Activated naive CD4-positive, alpha-beta T cell treated with anti-CD3 and anti-CD28 coated beads, Interleukin-2, amount 50 U/mL, for 72 hours (primary cell): ENCODE results near the gene DBT. TPM values are rescaled to one million over a fixed set of nuclear protein-coding genes. Genes with fewer than 3 reads are reported as not detected.
"Not testable (repeated sequence)": the region's sequence is repeated elsewhere in the genome, so short reads cannot be mapped to it uniquely, and the experiment has no call there.

Source experiments
- ATAC-seq, 2 donors: fragments of 150-1000 bp; cut with Tn5 transposase; 2 replicates each; pipeline ENCODE4 v1.10.0; 2021; ENCODE audit warnings: mild to moderate bottlenecking in 2 of 2, moderate library complexity in 2 of 2
- DNase-seq, 2 donors: peaks; one replicate each; pipeline ENCODE4 v3.0.0; 2021 to 2022; ENCODE audit warnings: low spot score in 2 of 2
- H3K27ac Mint-ChIP-seq, 2 donors: one replicate each; pipeline ENCODE4 v1.8.0; 2022; ENCODE audit warnings: mild to moderate bottlenecking in 2 of 2, mixed read lengths in 2 of 2
- H3K36me3 Mint-ChIP-seq, 2 donors: one replicate each; pipeline ENCODE4 v1.8.0; 2022; ENCODE audit warnings: mixed read lengths in 2 of 2
- H3K9me3 Mint-ChIP-seq, 2 donors: one replicate each; pipeline ENCODE4 v1.8.0; 2022; ENCODE audit warnings: mixed read lengths in 2 of 2
- total RNA-seq, 2 donors: library from RNA; stranded (reverse); gene quantifications; one replicate each; pipeline ENCODE4 v1.2.3, GENCODE V29; 2022

DBT gene
- 10 to 100 TPM; 14.6 to 17.7 TPM for total RNA-seq

- no peaks in the 10 kb centered on the region for H3K36me3 Mint-ChIP-seq
- DNase-seq (peak; percentile 88 to 94), ATAC-seq (peak; percentile 100)
- no peaks in the 10 kb centered on the region for H3K9me3 Mint-ChIP-seq
- H3K27ac Mint-ChIP-seq: no peak within 1 kb of the TSS
Observed at GRCh38 chr1:100249537-100250257, at the start of gene DBT. TSS of gene DBT (minus strand) at chr1:100249834. CDS start at chr1:100249820, 14 bp downstream.

- DNase-seq (no peak), ATAC-seq (no peak)
- Mint-ChIP-seq H3K36me3 (no peaks in the 10 kb centered on the region), H3K9me3 (no peaks in the 10 kb centered on the region), H3K27ac (no peak overlapping the region)
Observed at GRCh38 chr1:100298512-100298911, 48.9 kb upstream of the DBT start.

- H3K27ac Mint-ChIP-seq, ATAC-seq, H3K36me3 Mint-ChIP-seq, DNase-seq, H3K9me3 Mint-ChIP-seq: not testable (repeated sequence)
Observed at GRCh38 chr1:100296997-100297396, 47.4 kb upstream of the DBT start.

- DNase-seq (no peak), ATAC-seq (no peak)
- Mint-ChIP-seq H3K9me3 (no peaks in the 10 kb centered on the region), H3K27ac (no peak overlapping the region), H3K36me3 (no peaks in the 10 kb centered on the region)
Observed at GRCh38 chr1:100296140-100296539, 46.5 kb upstream of the DBT start.

- Mint-ChIP-seq H3K27ac (peak overlapping the region in 1 of 2 donors; percentile 23), H3K9me3 (no peaks in the 10 kb centered on the region), H3K36me3 (no peaks in the 10 kb centered on the region)
- peak in 1 of 2 donors; percentile 85 for ATAC-seq
- no peak for DNase-seq
Observed at GRCh38 chr1:100292711-100293110, 43.1 kb upstream of the DBT start.

- H3K9me3 Mint-ChIP-seq: no peaks in the 10 kb centered on the region
Observed at GRCh38 chr1:100290291-100290690, 40.7 kb upstream of the DBT start.

GRCh38 chr1:100287162-100287561, 37.5 kb upstream of the DBT start:
- Mint-ChIP-seq H3K27ac (no peak overlapping the region), H3K36me3 (peaks cover 0 to 22% of the 10 kb centered on the region in 2 donors), H3K9me3 (no peaks in the 10 kb centered on the region)
- no peak for DNase-seq
- no peak for ATAC-seq

More at GRCh38 chr1:100290291-100290690, 40.7 kb upstream of the DBT start:
- no peak for DNase-seq
- Mint-ChIP-seq H3K27ac (no peak overlapping the region), H3K36me3 (peaks cover 0 to 20% of the 10 kb centered on the region in 2 donors)
- ATAC-seq: no peak

GRCh38 chr1:100284591-100284990, 35.0 kb upstream of the DBT start:
- peaks cover 0 to 22% of the 10 kb centered on the region in 2 donors for H3K36me3 Mint-ChIP-seq
- ATAC-seq: no peak
- H3K9me3 Mint-ChIP-seq: no peaks in the 10 kb centered on the region

GRCh38 chr1:100279954-100280682, 30.5 kb upstream of the DBT start:
- Mint-ChIP-seq H3K9me3 (no peaks in the 10 kb centered on the region), H3K27ac (no peak overlapping the region), H3K36me3 (peaks cover 11 to 26% of the 10 kb centered on the region in 2 donors)
- no peak for DNase-seq
- no peak for ATAC-seq

More at GRCh38 chr1:100284591-100284990, 35.0 kb upstream of the DBT start:
- H3K27ac Mint-ChIP-seq: no peak overlapping the region
- DNase-seq: no peak

GRCh38 chr1:100279358-100279923, 29.8 kb upstream of the DBT start:
- no peak overlapping the region for H3K27ac Mint-ChIP-seq
- peaks cover 11 to 32% of the 10 kb centered on the region in 2 donors for H3K36me3 Mint-ChIP-seq
- H3K9me3 Mint-ChIP-seq: no peaks in the 10 kb centered on the region
- ATAC-seq: no peak
- DNase-seq: no peak

- no peak for DNase-seq
- H3K9me3 Mint-ChIP-seq: no peaks in the 10 kb centered on the region
- no peak for ATAC-seq
- H3K36me3 Mint-ChIP-seq: peaks cover 11 to 32% of the 10 kb centered on the region in 2 donors
- H3K27ac Mint-ChIP-seq: no peak overlapping the region
Observed at GRCh38 chr1:100277866-100278265, 28.2 kb upstream of the DBT start.

GRCh38 chr1:100268202-100268601, 18.6 kb upstream of the DBT start:
- Mint-ChIP-seq H3K9me3 (no peaks in the 10 kb centered on the region), H3K27ac (no peak overlapping the region), H3K36me3 (peaks cover 21 to 45% of the 10 kb centered on the region in 2 donors)
- DNase-seq (no peak), ATAC-seq (no peak)

GRCh38 chr1:100267284-100267683, 17.6 kb upstream of the DBT start:
- Mint-ChIP-seq H3K36me3 (peaks cover 21 to 45% of the 10 kb centered on the region in 2 donors), H3K27ac (no peak overlapping the region), H3K9me3 (no peaks in the 10 kb centered on the region)
- DNase-seq (no peak), ATAC-seq (no peak)

- Mint-ChIP-seq H3K27ac (peak overlapping the region; percentile 97 to 99), H3K36me3 (peaks cover 21 to 45% of the 10 kb centered on the region in 2 donors), H3K9me3 (no peaks in the 10 kb centered on the region)
- DNase-seq (no peak), ATAC-seq (peak; percentile 29 to 53)
Observed at GRCh38 chr1:100266741-100267140, 17.1 kb upstream of the DBT start.

GRCh38 chr1:100265931-100266740, 16.5 kb upstream of the DBT start, which contains the start of gene RTCA:
TSS of gene RTCA (plus strand) at chr1:100266216. CDS start at chr1:100266376, 160 bp downstream.
- peak; percentile 95 to 96 for ATAC-seq
- H3K9me3 Mint-ChIP-seq: peaks cover 0 to 4% of the 10 kb centered on the region in 2 donors

GRCh38 chr1:100265562-100265930, 15.9 kb upstream of the DBT start:
- peaks cover 21 to 40% of the 10 kb centered on the region in 2 donors for H3K36me3 Mint-ChIP-seq
- DNase-seq (no peak), ATAC-seq (peak; percentile 27 to 41)
- peak overlapping the region; percentile 97 to 99 for H3K27ac Mint-ChIP-seq
- H3K9me3 Mint-ChIP-seq: peaks cover 0 to 4% of the 10 kb centered on the region in 2 donors

More at GRCh38 chr1:100265931-100266740, 16.5 kb upstream of the DBT start, which contains the start of gene RTCA:
- peak within 1 kb of the TSS; percentile 97 to 99 for H3K27ac Mint-ChIP-seq
- peak; percentile 92 to 95 for DNase-seq
- H3K36me3 Mint-ChIP-seq: peaks cover 21 to 45% of the 10 kb centered on the region in 2 donors
